ENCODE results near the gene EHMT2.
A peak's percentile ranks its signal among the peaks of the same experiment; 100 is the strongest.
"Not testable (repeated sequence)": the region's sequence is repeated elsewhere in the genome, so short reads cannot be mapped to it uniquely, and the experiment has no call there.

Gene EHMT2

DNA sequence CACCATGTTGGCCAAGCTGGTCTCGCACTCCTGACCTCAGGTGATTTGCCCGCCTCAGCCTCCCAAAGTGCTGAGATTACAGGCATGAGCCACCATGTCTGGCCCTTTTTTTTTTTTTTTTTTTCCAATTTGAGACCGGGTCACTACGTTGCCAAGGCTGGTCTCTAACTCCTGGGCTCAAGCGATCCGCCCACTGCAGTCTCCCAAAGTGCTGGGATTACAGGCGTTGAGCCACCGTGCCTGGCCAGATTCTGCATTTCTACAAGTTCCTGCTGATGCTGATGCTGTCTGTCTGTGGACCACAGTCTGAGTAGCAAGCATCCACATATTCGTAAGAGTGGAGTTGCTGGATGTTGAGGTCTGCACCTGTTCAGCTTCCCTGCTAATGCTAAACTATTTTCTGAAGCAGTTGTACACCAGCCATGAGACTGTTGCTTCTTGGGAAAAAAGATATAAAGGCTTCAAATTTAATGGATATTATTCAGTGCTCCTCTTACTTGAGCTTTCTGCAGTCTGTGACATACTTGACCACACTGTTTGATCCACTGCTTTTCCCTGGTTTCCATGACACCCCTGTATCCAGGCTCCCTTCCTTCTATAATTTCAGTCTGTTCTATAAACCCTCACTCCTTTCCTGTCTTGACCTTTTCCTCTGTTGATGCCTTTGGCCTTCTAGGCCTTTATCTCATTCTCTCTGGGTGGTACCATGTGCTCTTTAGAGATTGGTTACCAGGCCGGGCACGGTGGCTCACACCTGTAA, 14.5 kb upstream of the EHMT2 start:
- no peak for DNase-seq

DNA sequence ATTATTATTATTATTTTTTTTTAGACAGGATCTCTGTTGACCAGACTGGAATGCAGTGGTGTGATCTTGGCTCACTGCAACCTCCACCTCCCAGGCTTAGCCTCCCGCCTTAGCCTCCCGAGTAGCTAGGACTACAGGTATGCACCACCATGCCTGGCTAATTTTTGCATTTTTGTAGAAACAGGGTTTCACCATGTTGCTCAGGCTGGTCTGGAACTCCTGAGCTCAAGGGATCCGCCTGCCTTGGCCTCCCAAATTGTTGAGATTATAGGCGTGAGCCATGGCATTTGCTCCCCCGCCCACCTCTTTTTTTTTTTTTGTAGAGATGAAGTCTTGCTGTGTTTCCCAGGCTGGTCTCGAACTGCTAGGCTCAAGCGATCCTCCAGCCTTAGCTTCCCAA, 11.8 kb upstream of the EHMT2 start:
- not testable (repeated sequence) for DNase-seq

DNA sequence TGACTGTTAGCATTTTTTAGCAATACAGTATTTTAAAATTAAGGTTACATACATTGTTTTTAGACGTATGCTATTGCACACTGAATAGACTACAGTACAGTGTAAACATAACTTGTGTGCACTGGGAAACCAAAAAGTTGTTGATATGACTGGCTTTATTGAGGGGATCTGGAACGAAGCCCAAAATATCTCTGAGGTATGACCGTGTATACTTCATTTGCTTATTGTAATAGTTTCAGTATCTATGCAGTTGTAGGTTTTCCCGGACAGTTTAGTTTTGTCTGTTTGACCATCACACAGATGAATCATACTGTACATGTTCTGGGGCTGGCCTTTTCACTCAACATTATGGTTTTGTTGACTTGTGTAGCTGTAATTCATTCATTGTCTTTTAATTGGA, 11.3 kb upstream of the EHMT2 start:
- DNase-seq: no peak

DNA sequence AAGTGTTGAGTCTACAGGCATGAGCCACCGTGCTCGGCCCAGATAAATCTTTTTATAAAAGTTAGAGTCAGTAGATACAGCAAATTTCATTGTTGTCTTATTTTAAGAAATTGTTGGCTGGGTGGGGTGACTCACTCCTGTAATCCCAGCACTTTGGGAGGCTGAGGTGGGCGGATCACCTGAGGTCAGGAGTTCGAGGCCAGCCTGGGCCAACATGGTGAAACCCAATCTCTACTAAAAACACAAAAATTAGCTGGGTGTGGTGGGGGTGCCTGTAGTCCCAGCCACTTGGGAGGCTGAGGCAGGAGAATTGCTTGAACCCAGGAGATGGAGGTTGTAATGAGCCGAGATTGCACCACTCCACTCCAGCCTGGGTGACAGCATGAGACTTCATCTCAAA, 10.8 kb upstream of the EHMT2 start:
- not testable (repeated sequence) for DNase-seq

DNA sequence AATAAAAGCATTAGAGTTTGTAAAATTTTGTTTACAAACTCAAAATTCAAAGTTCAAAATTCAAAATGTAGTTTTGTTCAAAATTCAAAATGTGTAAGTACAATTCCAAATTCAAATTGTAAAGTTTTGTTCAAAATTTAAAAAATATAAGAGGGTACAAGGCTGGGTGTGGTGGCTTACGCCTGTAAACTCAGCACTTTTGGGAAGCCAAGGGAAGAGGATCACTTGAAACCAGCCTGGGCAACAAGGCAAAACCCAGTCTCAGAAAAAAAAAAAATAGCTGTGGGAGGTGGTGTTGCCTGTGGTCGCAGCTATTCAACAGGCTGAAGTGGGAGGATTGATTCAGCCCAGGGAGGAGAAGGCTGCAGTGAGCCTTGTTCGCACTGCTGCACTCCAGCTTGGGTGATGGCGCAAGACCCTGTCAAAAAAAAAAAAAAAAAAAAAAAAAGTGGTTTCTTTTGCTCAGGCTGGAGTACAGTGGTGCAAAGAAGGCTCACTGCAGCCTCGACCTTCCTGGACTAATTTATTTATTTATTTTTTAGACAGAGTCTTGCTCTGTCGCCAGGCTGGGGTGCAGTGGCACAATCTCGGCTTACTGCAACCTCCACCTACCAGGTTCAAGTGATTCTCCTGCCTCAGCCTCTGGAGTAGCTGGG, 9.8 kb upstream of the EHMT2 start:
- DNase-seq: no peak

DNA sequence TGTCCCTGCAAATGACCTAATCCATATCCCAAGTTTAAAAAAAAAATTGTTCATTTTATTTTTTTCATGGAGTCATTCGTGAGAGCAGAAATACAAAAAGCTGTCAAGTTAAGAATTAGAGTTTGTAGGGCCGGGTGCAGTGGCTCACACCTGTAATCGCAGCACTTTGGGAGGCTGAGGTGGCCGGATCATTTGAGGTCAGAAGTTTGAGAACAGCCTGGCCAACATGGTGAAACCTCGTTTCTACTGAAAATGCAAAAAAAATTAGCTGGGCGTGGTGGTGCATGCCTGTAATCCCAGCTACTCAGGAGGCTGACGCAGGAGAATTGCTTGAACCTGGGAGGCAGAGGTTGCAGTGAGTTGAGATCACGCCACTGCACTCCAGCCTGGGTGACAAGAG, 9.2 kb upstream of the EHMT2 start:
- DNase-seq: not testable (repeated sequence)

DNA sequence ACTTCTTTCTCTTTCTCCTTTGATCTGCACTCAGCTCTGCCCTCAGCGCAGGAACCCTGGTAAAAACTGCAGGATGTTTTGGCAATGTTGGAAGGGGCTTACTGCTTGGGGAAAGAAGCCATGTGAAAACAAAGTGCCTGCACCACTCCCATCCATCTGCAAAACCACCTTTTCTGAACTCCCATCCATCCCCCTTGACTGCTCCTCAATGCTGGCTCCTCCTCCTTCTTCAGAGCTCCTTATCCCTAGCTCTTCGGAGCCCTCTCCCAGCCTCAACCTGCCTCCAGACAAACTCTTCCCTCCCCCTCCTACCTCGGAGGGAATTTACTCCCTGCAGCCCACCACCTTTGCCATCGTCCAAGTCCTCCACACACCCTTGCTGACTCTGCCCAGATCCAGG, 8.6 kb upstream of the EHMT2 start:
- no peak for DNase-seq

DNA sequence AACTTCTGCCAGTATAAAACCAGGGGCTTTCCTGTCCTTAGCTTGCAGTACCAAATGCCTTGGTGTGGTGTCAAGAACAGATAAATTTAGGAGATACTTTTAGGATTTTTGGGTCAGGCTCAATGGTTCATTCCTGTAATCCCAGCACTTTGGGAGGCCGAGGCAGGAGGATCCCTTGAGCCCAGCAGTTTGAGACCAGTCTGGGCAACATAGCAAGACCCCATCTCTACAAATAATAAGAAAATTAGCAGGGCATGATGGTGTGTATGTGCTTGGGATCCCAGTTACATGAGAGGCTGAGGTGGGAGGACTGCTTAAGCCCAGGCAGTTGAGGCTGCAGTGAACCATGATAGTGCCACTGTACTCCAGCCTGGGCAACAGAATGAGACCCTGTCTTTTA, 7.5 kb upstream of the EHMT2 start:
- DNase-seq: no peak

DNA sequence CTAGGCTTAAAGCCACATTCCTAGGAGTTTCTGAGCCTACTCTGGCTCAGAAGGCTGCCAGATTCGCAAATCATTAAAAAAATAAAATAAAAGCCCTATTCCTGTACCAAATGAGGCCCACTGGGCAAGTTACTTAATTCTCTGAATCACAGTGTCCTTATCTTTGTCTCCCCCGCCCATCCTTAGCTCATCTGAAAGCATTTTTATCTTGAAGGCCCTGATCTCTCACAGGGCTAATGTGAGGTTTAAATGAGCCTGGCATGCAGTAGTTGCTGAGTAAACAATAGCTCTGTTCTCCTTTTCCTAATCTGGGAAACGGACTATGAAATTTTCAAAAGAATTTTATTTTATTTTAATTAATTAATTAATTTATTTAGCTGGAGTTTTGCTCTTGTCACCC, 6.5 kb upstream of the EHMT2 start:
- no peak for DNase-seq

DNA sequence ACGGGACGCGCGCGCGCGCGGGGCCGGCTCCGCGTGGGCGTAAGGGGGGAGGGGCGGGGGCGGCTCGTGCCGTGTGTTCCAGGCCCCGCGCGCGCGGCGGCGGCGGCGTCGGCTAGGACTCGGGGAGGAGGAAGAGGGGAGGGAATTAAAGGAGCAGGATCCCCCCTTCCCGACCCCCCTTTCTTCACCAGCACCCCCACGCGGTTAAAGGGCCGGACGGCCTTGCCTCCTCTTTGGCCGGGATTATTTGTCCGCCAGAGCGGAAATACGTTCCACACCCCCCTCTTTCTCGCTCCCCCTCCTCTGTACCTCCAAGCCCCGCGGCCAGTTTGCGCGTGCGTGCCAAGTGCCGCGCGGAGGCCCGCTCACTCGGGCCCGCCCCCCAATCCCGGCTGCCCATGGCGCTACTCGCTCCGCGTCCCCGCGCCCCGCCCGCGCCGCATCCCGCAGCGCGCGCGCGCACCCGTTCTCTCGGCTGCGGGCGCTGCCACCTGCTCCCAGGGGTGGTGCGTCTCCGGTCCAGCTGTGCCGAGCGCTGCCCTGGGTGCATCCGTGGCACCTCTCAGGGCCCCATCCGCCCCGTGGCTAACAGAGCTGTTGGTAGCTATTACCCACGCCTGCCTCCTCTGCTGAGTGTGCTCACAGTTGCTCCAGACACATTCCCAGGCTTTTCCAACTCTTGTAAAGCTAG, 4.6 kb upstream of the EHMT2 start, which contains the start of gene ZBTB12:
Gene ZBTB12 (minus strand): TSS at position 134 of the 691 bp plus-strand sequence. CDS start 781 bp downstream, outside the sequence.
- DNase-seq: peak; percentile 98

DNA sequence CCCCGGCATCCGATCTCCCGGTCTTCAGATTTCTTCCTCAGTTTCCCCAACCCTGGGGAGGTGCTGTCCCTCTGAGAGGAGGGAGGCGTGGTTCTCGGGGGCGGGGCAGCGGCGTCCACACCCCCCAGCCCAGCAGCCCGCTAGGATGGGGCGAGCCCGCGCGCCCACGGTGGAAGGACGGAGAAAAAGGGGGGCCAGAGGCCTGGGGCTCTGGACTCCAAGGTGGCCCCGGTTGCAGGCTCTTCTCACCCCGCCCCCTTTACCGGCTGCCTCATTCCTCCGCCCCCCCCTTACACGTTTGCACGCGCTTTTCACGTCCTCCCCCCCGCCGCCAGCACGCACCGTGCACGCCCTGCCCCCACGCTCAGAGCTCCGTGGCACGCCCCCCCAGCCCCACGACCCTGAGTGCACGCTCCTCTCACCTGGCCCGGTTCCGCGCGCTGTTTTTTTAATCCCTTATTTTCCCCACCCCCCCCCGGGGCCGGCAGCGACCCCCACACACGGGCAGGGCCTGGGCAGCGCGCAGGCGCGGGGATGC, 4.0 kb upstream of the EHMT2 start:
- peak; percentile 79 for DNase-seq

DNA sequence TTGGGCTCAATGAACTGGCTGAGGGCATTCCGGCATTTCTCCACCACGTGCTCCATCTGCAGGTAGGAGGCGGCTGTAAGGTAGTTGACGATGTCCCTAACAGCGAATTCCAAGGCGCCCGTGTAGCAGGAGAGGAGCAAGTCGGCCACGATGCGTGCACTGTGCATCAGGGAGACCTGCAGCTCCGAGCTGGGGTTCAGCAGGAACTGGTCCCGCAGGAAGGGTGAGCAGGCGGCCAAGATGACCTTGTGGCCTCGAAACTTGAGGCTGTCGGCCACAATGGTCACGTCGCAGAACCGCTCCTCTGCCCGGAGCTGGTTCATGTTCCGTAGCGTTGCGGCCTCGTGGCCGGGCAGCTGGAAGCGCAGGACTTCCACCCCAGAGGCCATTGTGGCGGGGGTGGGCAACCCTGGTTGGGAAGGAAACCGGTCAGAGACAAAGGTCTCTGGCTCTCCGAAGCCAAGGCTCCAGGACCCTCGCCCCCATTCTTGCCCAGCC, 3.5 kb upstream of the EHMT2 start:
- DNase-seq: peak; percentile 42

DNA sequence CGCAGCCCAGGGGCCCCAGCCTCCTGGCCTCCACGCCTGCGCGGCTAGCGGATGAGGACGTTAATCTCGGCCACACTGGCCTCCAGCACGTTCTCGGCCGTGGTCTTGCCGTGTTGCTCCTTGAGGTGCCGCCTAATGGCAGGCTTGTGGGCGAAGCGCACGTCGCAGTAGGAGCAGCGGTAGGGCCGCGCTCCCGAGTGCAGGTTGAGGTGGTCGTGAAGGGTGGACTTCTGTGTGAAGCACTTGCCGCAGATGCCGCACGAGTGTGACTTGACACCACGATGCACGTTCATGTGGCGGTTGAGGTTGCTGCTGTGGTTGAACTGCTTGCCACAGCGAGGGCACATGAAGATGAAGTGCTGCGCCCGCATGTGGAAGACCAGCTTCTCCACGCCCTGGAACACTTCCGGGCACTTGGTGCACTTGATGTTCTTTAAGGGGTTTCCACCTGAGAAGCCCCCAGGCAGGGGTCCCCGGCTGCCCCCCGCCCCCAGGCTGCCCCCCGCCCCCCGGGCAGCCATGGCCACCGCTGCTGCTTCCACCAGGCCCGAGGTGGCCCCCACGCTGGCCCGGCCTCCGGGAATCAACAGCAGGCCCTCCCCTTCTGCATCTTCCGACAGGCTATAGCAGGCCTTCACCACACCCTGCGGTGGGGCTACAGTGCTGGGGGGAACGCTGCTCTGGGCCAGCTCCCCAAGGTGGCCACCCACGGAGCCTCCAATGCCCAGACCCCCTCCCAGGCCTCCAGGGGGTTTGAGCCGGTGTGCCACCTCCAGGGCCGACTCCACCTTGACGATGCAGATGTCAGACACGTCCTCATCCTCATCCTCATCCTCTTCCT, 2.6 kb upstream of the EHMT2 start:
- DNase-seq: no peak

DNA sequence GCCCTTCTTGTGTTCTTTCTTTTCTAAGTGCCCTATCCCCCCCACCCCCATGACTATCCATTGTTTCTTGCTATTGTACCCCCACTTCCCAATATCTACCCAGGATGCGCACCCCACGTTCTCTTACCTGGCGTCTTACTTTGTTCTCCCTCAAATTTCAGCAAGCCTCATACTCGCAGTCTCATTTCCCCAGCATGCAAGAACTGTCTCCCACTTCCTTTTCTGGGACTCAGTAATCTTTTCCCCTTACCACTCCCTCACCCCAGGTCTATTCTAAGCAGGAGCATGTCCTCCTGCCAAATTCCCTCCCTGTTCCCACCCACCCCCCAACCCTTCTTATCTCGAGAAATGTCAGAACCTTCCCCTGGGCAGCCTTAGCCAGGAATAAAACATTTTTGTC, 1.7 kb upstream of the EHMT2 start:
- DNase-seq: no peak

DNA sequence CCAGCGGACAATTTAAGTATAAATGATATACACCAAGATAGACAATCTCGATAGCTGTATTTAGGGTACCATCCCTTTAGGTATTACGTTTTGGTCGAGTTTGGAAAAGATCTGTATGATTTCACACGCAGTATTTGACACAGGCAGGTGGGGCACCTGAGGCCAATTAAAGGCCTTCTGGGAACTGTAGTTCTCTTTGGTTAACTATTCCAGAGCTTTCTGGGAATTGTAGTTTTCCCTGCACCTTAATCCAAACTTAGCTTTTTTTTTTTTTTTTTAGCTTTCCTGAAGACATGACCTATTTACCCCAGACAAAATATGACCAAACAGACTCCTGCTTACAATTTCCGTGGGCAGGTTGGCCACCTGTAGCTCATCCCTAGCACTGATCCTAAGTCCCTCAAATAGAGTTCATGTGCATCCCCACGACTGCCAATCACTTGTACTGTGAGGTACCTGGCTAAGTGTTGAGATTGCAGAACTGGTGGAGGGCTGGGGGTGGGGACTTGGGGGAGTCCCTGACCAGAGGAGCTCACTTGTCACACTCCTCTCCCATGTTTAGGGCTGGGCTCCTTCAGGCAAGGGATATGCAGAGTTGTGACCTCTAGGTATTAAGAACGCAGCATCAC, 999 bp upstream of the EHMT2 start:
- DNase-seq: no peak

DNA sequence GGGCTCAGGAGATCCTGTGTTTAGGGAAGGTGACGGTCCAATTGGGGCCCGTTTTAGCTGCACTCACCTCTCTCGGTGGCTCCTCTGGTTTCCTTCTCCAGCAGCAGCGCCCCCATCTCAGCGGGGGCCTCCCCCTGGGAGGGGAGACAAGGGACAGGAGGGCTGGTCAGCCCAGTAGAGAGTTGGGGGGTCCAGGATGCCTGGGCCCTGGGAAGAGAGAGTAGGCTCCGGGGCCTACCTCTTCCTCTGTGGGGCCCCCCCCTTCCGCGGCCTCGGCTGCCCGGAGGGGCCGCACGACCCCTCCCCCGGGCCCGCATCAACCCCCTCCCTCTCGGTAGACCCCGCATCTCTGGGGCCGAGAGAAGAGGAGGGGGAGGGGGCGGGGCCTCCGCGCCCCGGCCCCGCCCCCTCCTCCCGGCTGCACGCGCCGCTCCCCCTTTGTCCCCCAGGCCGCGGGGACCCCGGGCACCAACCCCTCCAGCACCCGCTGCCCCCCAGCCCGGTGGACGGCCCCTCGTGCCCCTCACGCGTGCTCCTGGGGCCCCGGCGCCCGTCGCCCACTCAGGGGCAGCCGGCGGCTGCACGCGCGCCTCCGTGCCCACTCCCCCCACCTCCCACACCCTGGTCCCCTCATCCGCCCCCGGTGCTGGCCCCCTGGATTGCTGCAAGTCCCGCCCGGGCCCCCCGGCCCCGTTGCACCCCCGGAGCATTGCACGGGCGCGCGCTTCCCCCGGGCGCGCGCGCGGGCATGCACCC, 464 bp downstream of the EHMT2 start:
- DNase-seq: no peak

DNA sequence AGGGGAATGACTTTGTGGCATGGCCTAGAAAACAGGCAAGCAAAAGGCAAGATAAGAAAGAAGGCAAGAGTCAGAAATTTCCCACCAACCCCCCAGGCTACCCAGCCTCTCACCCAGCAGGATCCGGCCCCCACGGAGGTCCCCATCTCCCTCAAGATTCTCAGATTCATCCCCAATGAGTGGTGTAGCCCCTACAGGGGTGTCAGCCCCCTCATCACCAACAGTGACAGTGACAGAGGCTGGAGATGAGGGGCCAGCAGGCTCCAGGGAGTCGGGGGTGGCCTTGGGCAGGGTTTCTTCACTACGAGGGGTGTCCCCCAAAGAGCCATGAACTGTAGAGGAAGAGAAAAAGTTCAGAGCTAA, 1.0 kb downstream of the EHMT2 start:
- no peak for DNase-seq

DNA sequence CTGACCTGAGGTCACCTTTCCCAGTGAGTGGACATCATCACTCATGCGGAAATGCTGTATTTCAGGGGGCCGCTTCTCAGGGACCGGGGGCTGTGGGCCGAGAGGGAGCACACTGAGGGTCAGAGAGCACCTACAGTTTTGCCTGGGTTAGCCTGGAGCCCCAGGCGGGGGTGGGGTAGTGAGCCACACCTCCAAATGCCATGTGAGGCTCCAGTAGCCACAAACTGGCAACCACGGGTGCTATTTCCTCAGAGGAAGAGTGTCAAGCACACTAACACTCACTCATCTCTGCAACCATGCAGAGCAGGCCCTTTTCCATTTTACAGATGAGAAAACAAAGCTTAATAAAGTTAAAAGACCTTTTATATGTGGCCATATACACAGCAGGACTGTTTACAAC, 4.7 kb downstream of the EHMT2 start:
- no peak for DNase-seq

DNA sequence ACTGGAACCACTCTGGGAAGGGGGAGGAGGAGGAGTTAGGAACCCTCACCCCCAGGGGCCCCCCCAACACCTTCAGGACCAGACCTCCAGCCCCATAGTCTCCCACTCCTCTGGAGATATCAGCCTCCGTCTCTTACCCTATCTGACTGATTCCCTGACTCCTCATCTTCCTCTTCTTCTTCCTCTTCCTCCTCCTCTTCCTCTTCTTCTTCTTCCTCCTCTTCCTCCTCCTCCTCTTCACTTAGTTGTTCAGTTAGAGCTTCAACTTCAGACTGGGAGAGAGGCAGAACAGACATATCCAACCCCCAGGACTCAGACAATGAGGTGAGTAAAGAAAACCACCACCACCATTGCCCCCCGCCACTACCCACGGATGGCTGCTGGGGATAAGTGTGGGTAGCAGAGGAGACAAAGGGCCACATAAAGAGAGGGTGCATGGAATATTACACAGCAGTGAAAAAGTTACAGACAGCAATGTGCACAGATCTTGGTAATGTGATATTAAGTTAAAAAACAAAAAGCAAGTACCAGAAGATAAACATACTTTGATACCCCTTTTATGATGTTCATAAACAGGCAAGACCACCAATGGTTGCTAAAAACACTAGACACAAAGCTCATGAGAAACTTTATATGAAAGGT, 8.0 kb downstream of the EHMT2 start:
- no peak for DNase-seq

Data from left hindlimb (tissue), 1 donor.